Measurements from ENCODE around the gene UFD1.
"Not testable (repeated sequence)": the region's sequence is repeated elsewhere in the genome, so short reads cannot be mapped to it uniquely, and the experiment has no call there.

Gene UFD1

GRCh38 chr22:19447330-19448075 lies 31.5 kb downstream of the UFD1 start, which contains the start of gene C22orf39:
TSS of gene C22orf39 (minus strand) at chr22:19447711. CDS start at chr22:19447688, 23 bp downstream.
- DNase-seq: peak; percentile 76

GRCh38 chr22:19446603-19447329 lies 32.2 kb downstream of the UFD1 start:
- DNase-seq: no peak

- not testable (repeated sequence) for DNase-seq
Observed at GRCh38 chr22:19445279-19445982, 33.6 kb downstream of the UFD1 start.

GRCh38 chr22:19443544-19444211 lies 35.3 kb downstream of the UFD1 start:
- DNase-seq: no peak

- DNase-seq: no peak
Observed at GRCh38 chr22:19442166-19442565, 36.8 kb downstream of the UFD1 start.

- no peak for DNase-seq
Observed at GRCh38 chr22:19440411-19441195, 38.4 kb downstream of the UFD1 start.

- DNase-seq: no peak
Observed at GRCh38 chr22:19438298-19438697, 40.7 kb downstream of the UFD1 start.

GRCh38 chr22:19436444-19437161 lies 42.4 kb downstream of the UFD1 start:
- DNase-seq: not testable (repeated sequence)

GRCh38 chr22:19434829-19435580 lies 44.0 kb downstream of the UFD1 start:
- DNase-seq: no peak

- no peak for DNase-seq
Observed at GRCh38 chr22:19434401-19434800, 44.6 kb downstream of the UFD1 start.

GRCh38 chr22:19432133-19432851 lies 46.7 kb downstream of the UFD1 start, which contains the start of gene MRPL40:
TSS of gene MRPL40 (plus strand) at chr22:19432545. CDS start at chr22:19432555, 10 bp downstream.
- peak; percentile 77 for DNase-seq

- peak; percentile 83 for DNase-seq
Observed at GRCh38 chr22:19431649-19432132, 47.3 kb downstream of the UFD1 start, which contains the start of gene HIRA. TSS of gene HIRA (minus strand) at chr22:19431733. CDS start at chr22:19431476, 257 bp downstream.

GRCh38 chr22:19430890-19431541 lies 48.0 kb downstream of the UFD1 start:
- DNase-seq: no peak

GRCh38 chr22:19429950-19430889 lies 48.8 kb downstream of the UFD1 start:
- DNase-seq: no peak

- DNase-seq: no peak
Observed at GRCh38 chr22:19424186-19424500, 54.9 kb downstream of the UFD1 start.

- DNase-seq: no peak
Observed at GRCh38 chr22:19422440-19423301, 56.3 kb downstream of the UFD1 start.

GRCh38 chr22:19420321-19420720 lies 58.7 kb downstream of the UFD1 start:
- no peak for DNase-seq
